CD4-positive, alpha-beta T cell treated with Interleukin-4 for 1 hour (primary cell): ENCODE data around the gene FBXL7.

ENCODE experiments used
- DNase-seq, 2 donors: peaks; one replicate each; pipeline ENCODE4 v3.0.0-alpha.2; 2020 to 2022

FBXL7 gene

GRCh38 chr5:15966651-15967050 lies 466.7 kb downstream of the FBXL7 start:
- no peak for DNase-seq

GRCh38 chr5:15968993-15969392 lies 469.0 kb downstream of the FBXL7 start:
- no peak for DNase-seq

GRCh38 chr5:15977851-15978250 lies 477.9 kb downstream of the FBXL7 start:
- no peak for DNase-seq

- DNase-seq, result no peak
Observed at GRCh38 chr5:15980835-15981234, 480.9 kb downstream of the FBXL7 start.

GRCh38 chr5:15983392-15983791 lies 483.4 kb downstream of the FBXL7 start:
- no peak for DNase-seq
